ENCODE results near the gene COG4. TPM values are rescaled to one million over a fixed set of nuclear protein-coding genes. Genes with fewer than 3 reads are reported as not detected.

The COG4 gene
- total RNA-seq, 2 experiments from 2014 or later, result 15.9 to 19.3 TPM

DNA sequence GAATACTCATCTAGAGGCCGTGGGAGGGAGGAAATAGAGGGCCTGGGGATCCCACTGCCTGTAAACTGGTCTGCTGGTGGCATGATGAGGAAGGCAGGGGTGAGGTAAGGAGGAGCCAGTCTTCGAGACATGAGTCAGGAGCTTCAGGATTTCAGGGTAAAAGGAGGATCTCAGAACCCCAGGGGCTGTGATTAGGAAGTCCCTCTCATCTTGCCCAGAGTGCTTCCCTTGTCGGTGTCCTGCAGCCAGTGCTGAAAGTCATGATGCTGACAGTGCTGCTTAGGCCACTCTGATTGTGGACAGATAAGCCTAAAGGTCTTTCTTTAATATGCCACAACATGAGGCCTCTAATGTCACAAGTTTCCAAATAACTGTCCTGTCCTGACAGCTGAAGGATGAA lies 29.6 kb downstream of the COG4 start:
- DNase-seq, result no peak
- Histone ChIP-seq H3K27me3 (ENCODE audit: control insufficient read depth in 1 of 2, insufficient read depth in 2 of 2, low read length in 2 of 2) (no peaks in the 10 kb centered on the region), H3K4me3 (ENCODE audit: low read length) (no peak overlapping the region), H3K36me3 (ENCODE audit: insufficient read depth, low read length) (peaks cover 63% of the 10 kb centered on the region), H3K4me1 (ENCODE audit: insufficient read depth, low read length) (no peaks in the 10 kb centered on the region), H3K9me3 (ENCODE audit: control insufficient read depth in 1 of 2, insufficient read depth in 1 of 2, low read length in 2 of 2) (no peaks in the 10 kb centered on the region), H3K27ac (ENCODE audit: low read depth in 1 of 2, low read length in 2 of 2) (no peak overlapping the region)
- intact Hi-C loops (cut with DNase I, micrococcal nuclease), result no loop called here
- ChIA-PET CTCF (no interaction called here), POLR2A (no interaction called here)
- no peak for TF ChIP-seq CTCF (IDR thresholded peaks at IDR 0.05)
- no peak for ATAC-seq (ENCODE audit: poor library complexity)
- H3K36me3 Mint-ChIP-seq (ENCODE audit: low read depth), result peaks cover 73% of the 10 kb centered on the region
- H3K9me3 Mint-ChIP-seq, result no peaks in the 10 kb centered on the region
- no peaks in the 10 kb centered on the region for H3K4me1 Mint-ChIP-seq (ENCODE audit: low read depth)
- no peak overlapping the region for H3K27ac Mint-ChIP-seq
- H3K4me3 Mint-ChIP-seq, result no peak overlapping the region
- no peaks in the 10 kb centered on the region for H3K27me3 Mint-ChIP-seq

DNA sequence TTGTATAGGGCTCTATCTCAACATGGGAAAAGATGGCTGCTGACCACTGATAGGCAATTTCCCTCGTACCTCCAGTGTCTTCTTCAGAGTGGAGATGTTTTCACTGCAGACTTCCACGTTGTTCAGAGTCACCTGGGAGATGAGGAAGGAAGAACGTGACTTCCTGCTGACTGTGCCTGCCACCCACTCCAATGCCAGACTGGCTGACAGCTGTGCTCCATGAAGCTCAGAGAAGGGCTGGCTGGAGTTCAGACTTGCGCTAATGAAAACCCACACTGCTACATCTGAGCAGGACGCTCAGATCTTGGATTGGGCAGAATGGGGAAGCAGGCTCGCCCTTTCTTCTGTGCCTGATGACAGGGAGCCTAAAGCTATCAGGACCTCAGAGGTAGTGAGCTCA lies 33.1 kb downstream of the COG4 start:
- Histone ChIP-seq H3K27ac (ENCODE audit: low read depth in 1 of 2, low read length in 2 of 2) (no peak overlapping the region), H3K4me3 (ENCODE audit: low read length) (no peak overlapping the region), H3K27me3 (ENCODE audit: control insufficient read depth in 1 of 2, insufficient read depth in 2 of 2, low read length in 2 of 2) (no peaks in the 10 kb centered on the region), H3K36me3 (ENCODE audit: insufficient read depth, low read length) (peaks cover 46% of the 10 kb centered on the region), H3K4me1 (ENCODE audit: insufficient read depth, low read length) (no peaks in the 10 kb centered on the region), H3K9me3 (ENCODE audit: control insufficient read depth in 1 of 2, insufficient read depth in 1 of 2, low read length in 2 of 2) (no peaks in the 10 kb centered on the region)
- H3K9me3 Mint-ChIP-seq, result no peaks in the 10 kb centered on the region
- H3K36me3 Mint-ChIP-seq (ENCODE audit: low read depth), result peaks cover 49% of the 10 kb centered on the region
- H3K27me3 Mint-ChIP-seq, result no peaks in the 10 kb centered on the region
- no peak overlapping the region for H3K27ac Mint-ChIP-seq
- no peak for DNase-seq
- intact Hi-C loops (cut with DNase I, micrococcal nuclease), result no loop called here
- H3K4me1 Mint-ChIP-seq (ENCODE audit: low read depth), result no peaks in the 10 kb centered on the region
- ATAC-seq (ENCODE audit: poor library complexity), result no peak
- POLR2A ChIA-PET, result no interaction called here
- no peak overlapping the region for H3K4me3 Mint-ChIP-seq
- no peak for TF ChIP-seq CTCF (IDR thresholded peaks at IDR 0.05)
- CTCF ChIA-PET, result no interaction called here

DNA sequence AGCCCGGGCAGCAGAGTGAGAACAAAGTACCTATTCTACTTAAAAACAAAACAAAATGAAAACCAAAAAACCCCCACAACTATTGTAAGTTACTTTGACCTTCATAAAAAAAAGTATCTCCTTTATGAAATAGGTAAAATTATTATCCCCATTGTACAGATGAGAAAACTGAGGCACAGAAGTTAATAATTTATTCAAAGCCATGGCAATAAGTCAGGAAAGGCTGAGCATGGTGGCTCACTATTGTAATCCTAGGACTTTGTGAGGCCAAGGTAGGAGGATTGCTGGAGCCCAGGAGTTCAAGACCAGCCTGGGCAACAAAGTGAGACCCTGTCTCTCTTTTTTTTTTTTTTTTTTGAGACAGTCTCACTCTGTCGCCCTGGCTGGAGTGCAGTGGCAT lies 38.5 kb downstream of the COG4 start:
- Histone ChIP-seq H3K9me3 (ENCODE audit: control insufficient read depth in 1 of 2, insufficient read depth in 1 of 2, low read length in 2 of 2) (no peaks in the 10 kb centered on the region), H3K27ac (ENCODE audit: low read depth in 1 of 2, low read length in 2 of 2) (no peak overlapping the region), H3K27me3 (ENCODE audit: control insufficient read depth in 1 of 2, insufficient read depth in 2 of 2, low read length in 2 of 2) (no peaks in the 10 kb centered on the region), H3K4me3 (ENCODE audit: low read length) (no peak overlapping the region), H3K36me3 (ENCODE audit: insufficient read depth, low read length) (peaks cover 56% of the 10 kb centered on the region), H3K4me1 (ENCODE audit: insufficient read depth, low read length) (no peaks in the 10 kb centered on the region)
- H3K36me3 Mint-ChIP-seq (ENCODE audit: low read depth), result peaks cover 49% of the 10 kb centered on the region
- H3K9me3 Mint-ChIP-seq, result no peaks in the 10 kb centered on the region
- H3K27me3 Mint-ChIP-seq, result no peaks in the 10 kb centered on the region
- POLR2A ChIA-PET, result interaction anchor here (0.9 kb wide), 1 partner anchor 103 kb away, joined by 3 read pairs; no protein-coding TSS in a partner anchor
- intact Hi-C loops (cut with DNase I, micrococcal nuclease), result no loop called here
- no peak for TF ChIP-seq CTCF (IDR thresholded peaks at IDR 0.05)
- DNase-seq (no peak), ATAC-seq (ENCODE audit: poor library complexity) (no peak)
- H3K4me3 Mint-ChIP-seq, result no peak overlapping the region
- H3K4me1 Mint-ChIP-seq (ENCODE audit: low read depth), result no peaks in the 10 kb centered on the region
- no peak overlapping the region for H3K27ac Mint-ChIP-seq
- CTCF ChIA-PET, result no interaction called here
